Loucy (cell line): Measurements from ENCODE around the gene SHISA6.

Experiments
- H2AFZ ChIP-seq: fragments of 200-600 bp; sonication (generic); 2 replicates; pipeline ENCODE4 v1.6.0; 2016; ENCODE audit warnings: antibody characterized with exemption, mild to moderate bottlenecking, low read length, moderate library complexity
- H3F3A ChIP-seq: fragments of 200-600 bp; 2 replicates; pipeline ENCODE4 v1.6.0; 2016; ENCODE audit warnings: antibody characterized with exemption, low read depth, mild to moderate bottlenecking
- H3K27me3 ChIP-seq: fragments of 200-600 bp; sonication (generic); 2 replicates; pipeline ENCODE4 v1.6.1; 2014; ENCODE audit warnings: low read length, mild to moderate bottlenecking; ENCODE audit not compliant: insufficient read depth, poor library complexity, severe bottlenecking
- H3K36me3 ChIP-seq: fragments of 200-600 bp; sonication (generic); 2 replicates; pipeline ENCODE4 v1.6.1; 2016; ENCODE audit warnings: low read length; ENCODE audit not compliant: insufficient read depth
- H3K4me1 ChIP-seq: fragments of 200-600 bp; sonication (generic); 2 replicates; pipeline ENCODE4 v1.5.1; 2014; ENCODE audit warnings: low read length, mild to moderate bottlenecking; ENCODE audit not compliant: insufficient read depth, poor library complexity, severe bottlenecking
- H3K4me2 ChIP-seq: fragments of 200-600 bp; sonication (generic); 2 replicates; pipeline ENCODE4 v1.6.0; 2014; ENCODE audit warnings: antibody characterized with exemption, low read length, low read depth, mild to moderate bottlenecking; ENCODE audit not compliant: poor library complexity, severe bottlenecking
- H3K4me3 ChIP-seq: fragments of 200-600 bp; sonication (generic); 2 replicates; pipeline ENCODE4 v1.5.1; 2014; ENCODE audit warnings: low read length, mild to moderate bottlenecking, mixed read lengths; ENCODE audit not compliant: poor library complexity, severe bottlenecking
- H3K79me2 ChIP-seq: fragments of 200-600 bp; sonication (generic); 2 replicates; pipeline ENCODE4 v1.6.1; 2014; ENCODE audit warnings: low read length; ENCODE audit not compliant: insufficient read depth
- H3K9ac ChIP-seq: fragments of 200-600 bp; sonication (generic); 2 replicates; pipeline ENCODE4 v1.6.0; 2014; ENCODE audit warnings: mild to moderate bottlenecking, low read depth, low read length, moderate library complexity; ENCODE audit not compliant: poor library complexity, severe bottlenecking
- H3K9me2 ChIP-seq: fragments of 200-600 bp; sonication (generic); replicated peaks from 2 replicates; pipeline ENCODE4 v1.6.1; 2016; ENCODE audit warnings: low read depth, low read length, mixed read lengths
- H3K9me3 ChIP-seq: fragments of 200-600 bp; sonication (generic); 2 replicates; pipeline ENCODE4 v1.6.1; 2014; ENCODE audit warnings: mild to moderate bottlenecking, antibody characterized with exemption, low read length, low read depth; ENCODE audit not compliant: insufficient read depth
- H4K20me1 ChIP-seq: fragments of 200-600 bp; sonication (generic); 2 replicates; pipeline ENCODE4 v1.6.0; 2014; ENCODE audit warnings: antibody characterized with exemption, low read length, mild to moderate bottlenecking; ENCODE audit not compliant: insufficient read depth, poor library complexity, severe bottlenecking
- EZH2phosphoT487 ChIP-seq: fragments of 200-600 bp; IDR thresholded peaks from 2 replicates; pipeline ENCODE4 v1.6.1; 2018; ENCODE audit warnings: antibody characterized with exemption, mild to moderate bottlenecking, moderate library complexity, borderline replicate concordance
- TF ChIP-seq, protein P1 (sequence below): fragments of 200-600 bp; sonication (generic); conservative IDR thresholded peaks from 2 replicates; pipeline ENCODE4 v1.5.1; 2014; ENCODE audit warnings: mild to moderate bottlenecking, antibody characterized with exemption, low read length

SHISA6 gene

DNA sequence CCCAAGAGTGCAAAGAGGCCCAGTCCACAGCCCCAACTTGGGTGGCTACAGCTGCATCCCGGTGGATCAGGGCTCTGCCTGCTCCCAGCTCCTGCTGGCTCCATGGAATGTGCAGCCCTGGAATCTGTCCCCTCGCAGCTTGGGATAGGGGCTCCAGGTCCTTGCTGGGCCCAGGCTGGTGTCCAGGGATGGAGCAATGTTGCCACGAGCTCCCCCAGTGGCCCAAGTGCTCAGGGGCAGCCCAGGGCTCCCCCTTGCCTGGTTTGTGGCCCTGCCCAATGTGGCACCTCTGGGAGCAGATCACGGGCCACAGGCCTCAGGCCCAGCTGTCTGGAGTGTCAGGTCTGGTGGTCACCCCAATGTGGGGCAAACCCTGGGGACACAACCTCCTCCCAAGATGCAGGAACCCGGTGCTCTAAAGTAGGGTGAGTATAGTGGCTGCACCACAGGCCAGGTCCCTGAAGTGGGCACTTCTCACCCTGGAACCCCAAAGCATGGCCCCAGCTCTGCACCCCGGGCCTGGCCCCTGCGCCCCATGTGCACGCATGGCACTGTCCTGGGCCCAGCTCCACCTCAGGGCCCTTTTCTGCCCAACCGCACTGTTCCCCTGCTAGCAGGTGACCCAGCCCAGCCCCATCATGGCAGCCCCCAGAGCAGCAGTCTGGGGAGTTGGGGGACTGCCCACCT lies 342.4 kb downstream of the SHISA6 start:
- no peak overlapping the region for H3K9ac ChIP-seq
- H2AFZ ChIP-seq = no peak overlapping the region
- no peaks in the 10 kb centered on the region for H3F3A ChIP-seq
- no peaks in the 10 kb centered on the region for H3K79me2 ChIP-seq
- no peaks in the 10 kb centered on the region for H3K27me3 ChIP-seq
- H3K36me3 ChIP-seq = no peaks in the 10 kb centered on the region
- H3K9me3 ChIP-seq = peaks cover 3% of the 10 kb centered on the region; the same call in 1 of the 2 replicates
- H3K9me2 ChIP-seq = no peaks in the 10 kb centered on the region
- TF ChIP-seq, protein P1, sequence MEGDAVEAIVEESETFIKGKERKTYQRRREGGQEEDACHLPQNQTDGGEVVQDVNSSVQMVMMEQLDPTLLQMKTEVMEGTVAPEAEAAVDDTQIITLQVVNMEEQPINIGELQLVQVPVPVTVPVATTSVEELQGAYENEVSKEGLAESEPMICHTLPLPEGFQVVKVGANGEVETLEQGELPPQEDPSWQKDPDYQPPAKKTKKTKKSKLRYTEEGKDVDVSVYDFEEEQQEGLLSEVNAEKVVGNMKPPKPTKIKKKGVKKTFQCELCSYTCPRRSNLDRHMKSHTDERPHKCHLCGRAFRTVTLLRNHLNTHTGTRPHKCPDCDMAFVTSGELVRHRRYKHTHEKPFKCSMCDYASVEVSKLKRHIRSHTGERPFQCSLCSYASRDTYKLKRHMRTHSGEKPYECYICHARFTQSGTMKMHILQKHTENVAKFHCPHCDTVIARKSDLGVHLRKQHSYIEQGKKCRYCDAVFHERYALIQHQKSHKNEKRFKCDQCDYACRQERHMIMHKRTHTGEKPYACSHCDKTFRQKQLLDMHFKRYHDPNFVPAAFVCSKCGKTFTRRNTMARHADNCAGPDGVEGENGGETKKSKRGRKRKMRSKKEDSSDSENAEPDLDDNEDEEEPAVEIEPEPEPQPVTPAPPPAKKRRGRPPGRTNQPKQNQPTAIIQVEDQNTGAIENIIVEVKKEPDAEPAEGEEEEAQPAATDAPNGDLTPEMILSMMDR = no peak
- no peak for TF ChIP-seq EZH2phosphoT487
- no peaks in the 10 kb centered on the region for H3K4me1 ChIP-seq
- H4K20me1 ChIP-seq = no peaks in the 10 kb centered on the region
- no peak overlapping the region for H3K4me2 ChIP-seq
- H3K4me3 ChIP-seq = no peak overlapping the region

DNA sequence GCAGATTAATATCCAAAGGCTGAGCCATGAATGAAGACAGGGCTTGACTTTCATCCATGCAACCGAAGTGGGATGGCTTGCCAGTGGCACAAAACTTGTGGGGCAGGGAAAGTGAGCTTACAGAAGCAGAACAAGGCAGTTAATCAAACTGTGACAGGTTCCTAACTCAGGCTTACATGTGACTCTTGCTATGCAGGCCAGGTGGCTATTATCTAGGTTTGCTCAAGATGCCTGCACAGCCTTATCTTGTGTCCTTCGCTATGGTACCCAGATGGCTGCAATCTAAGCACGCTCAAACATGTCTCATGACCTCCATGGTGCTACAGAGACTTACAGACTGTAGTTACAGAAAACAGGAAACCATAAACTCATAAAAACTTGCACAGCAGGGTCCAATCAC lies 348.7 kb downstream of the SHISA6 start:
- no peaks in the 10 kb centered on the region for H3K4me1 ChIP-seq
- no peak overlapping the region for H3K4me2 ChIP-seq
- H3K9ac ChIP-seq = no peak overlapping the region
- no peak overlapping the region for H2AFZ ChIP-seq
- H3K9me2 ChIP-seq = no peaks in the 10 kb centered on the region
- no peaks in the 10 kb centered on the region for H4K20me1 ChIP-seq
- H3F3A ChIP-seq = no peaks in the 10 kb centered on the region
- no peak for TF ChIP-seq EZH2phosphoT487
- TF ChIP-seq, protein P1 = no peak
- H3K4me3 ChIP-seq = no peak overlapping the region
- no peaks in the 10 kb centered on the region for H3K27me3 ChIP-seq
- H3K36me3 ChIP-seq = no peaks in the 10 kb centered on the region
- H3K9me3 ChIP-seq = no peaks in the 10 kb centered on the region
- no peaks in the 10 kb centered on the region for H3K79me2 ChIP-seq

DNA sequence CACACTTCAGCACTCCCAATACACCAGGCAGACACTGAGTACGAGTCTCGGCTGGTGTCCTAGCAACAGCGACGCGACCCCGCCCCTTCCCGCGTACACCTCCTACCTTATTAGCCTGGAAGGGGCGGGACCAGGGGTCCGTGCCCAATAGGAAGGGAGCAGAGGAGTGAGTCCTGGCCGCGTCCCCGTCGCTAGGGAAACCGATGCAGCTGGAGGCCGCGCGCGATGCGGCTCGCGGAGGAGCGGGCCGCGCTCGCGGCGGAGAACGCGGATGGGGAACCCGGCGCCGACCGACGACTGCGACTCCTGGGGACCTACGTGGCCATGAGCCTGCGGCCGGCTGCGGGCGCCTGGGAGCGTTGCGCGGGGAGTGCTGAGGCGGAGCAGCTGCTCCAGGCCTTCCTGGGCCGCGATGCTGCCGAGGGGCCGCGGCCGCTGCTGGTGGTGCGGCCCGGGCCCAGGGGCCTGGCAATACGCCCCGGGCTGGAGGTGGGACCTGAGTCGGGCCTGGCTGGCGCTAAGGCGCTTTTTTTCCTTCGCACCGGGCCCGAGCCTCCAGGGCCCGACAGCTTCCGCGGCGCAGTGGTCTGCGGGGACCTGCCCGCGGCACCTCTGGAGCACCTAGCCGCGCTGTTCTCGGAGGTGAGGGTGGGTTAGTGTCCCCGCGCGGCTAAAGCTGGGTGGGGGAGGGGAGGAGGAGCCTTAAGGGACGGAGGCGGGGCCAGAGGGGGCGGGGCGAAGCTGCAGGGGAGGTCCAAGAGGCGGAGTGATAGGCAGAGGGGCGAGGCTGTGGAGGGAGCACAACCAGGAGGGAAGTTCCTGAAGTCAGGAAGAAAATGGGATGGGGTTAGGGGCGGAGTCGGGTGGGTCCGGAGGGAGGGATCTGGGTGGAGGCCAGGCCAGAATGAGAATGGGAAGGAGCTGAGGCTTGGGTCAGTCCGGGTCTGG lies 357.5 kb downstream of the SHISA6 start, which contains the start of gene DNAH9:
DNAH9 (plus strand) TSS at position 197 of the 948 bp plus-strand sequence; CDS start at position 226, 29 bp downstream.
- H3K9me3 ChIP-seq = no peaks in the 10 kb centered on the region; the same call in 1 of the 2 replicates
- no peaks in the 10 kb centered on the region for H3K9me2 ChIP-seq
- H3K27me3 ChIP-seq = no peaks in the 10 kb centered on the region
- no peaks in the 10 kb centered on the region for H4K20me1 ChIP-seq
- H3K9ac ChIP-seq = no peak within 1 kb of the TSS
- H3K4me3 ChIP-seq = no peak within 1 kb of the TSS
- no peaks in the 10 kb centered on the region for H3K36me3 ChIP-seq
- no peaks in the 10 kb centered on the region for H3F3A ChIP-seq
- TF ChIP-seq, protein P1 = no peak
- TF ChIP-seq EZH2phosphoT487 = no peak
- H2AFZ ChIP-seq = no peak within 1 kb of the TSS
- H3K79me2 ChIP-seq = no peaks in the 10 kb centered on the region
- no peaks in the 10 kb centered on the region for H3K4me1 ChIP-seq
- H3K4me2 ChIP-seq = no peak within 1 kb of the TSS
